Gastrocnemius medialis (tissue), 4 donors: Measurements from ENCODE around the gene SEPTIN14. TPM values are rescaled to one million over a fixed set of nuclear protein-coding genes. Genes with fewer than 3 reads are reported as not detected.
"Not testable (repeated sequence)": the region's sequence is repeated elsewhere in the genome, so short reads cannot be mapped to it uniquely, and the experiment has no call there.

Source experiments
- ATAC-seq, 2 donors: fragments of 150-250 bp; one replicate each; pipeline ENCODE4 v1.9.1; 2016
- DNase-seq, 2 donors: peaks; one replicate each; pipeline ENCODE4 v3.0.0-alpha.2; 2019
- H3K27ac ChIP-seq, 4 donors: fragments of 200-600 bp; sonication (generic); 1 replicate in 1 of 4; 2 replicates in 3 of 4; pipeline ENCODE4 v1.5.1; 2016 to 2018; ENCODE audit warnings: mild to moderate bottlenecking in 2 of 4, moderate library complexity in 1 of 4
- H3K27me3 ChIP-seq, 3 donors: fragments of 200-600 bp; sonication (generic) in 2 of 3; 1 replicate in 1 of 3; 2 replicates in 2 of 3; pipeline versions ENCODE4 v1.5.1 to v1.6.0; 2016 to 2019; ENCODE audit warnings: mild to moderate bottlenecking in 1 of 3, moderate library complexity in 1 of 3
- H3K36me3 ChIP-seq, 2 donors: fragments of 200-600 bp; sonication (generic) in 1 of 2; one replicate each; pipeline ENCODE4 v1.5.1; 2017 to 2018
- H3K4me1 ChIP-seq, 2 donors: fragments of 200-600 bp; sonication (generic) in 1 of 2; one replicate each; pipeline ENCODE4 v1.5.1; 2016 to 2017; ENCODE audit warnings: mild to moderate bottlenecking in 2 of 2
- H3K4me3 ChIP-seq, 4 donors: fragments of 200-600 bp; sonication (generic) in 3 of 4; 1 replicate in 1 of 4; 2 replicates in 3 of 4; pipeline ENCODE4 v1.5.1; 2016 to 2019; ENCODE audit warnings: mild to moderate bottlenecking in 2 of 4
- H3K9me3 ChIP-seq, 3 donors: fragments of 200-600 bp; sonication (generic) in 2 of 3; 1 replicate in 1 of 3; 2 replicates in 2 of 3; pipeline ENCODE4 v1.5.1; 2016 to 2019
- POLR2A ChIP-seq, 2 donors: fragments of 450-650 bp; IDR thresholded peaks; one replicate each; pipeline ENCODE4 v1.6.1; 2017; ENCODE audit warnings: antibody characterized with exemption in 2 of 2, mild to moderate bottlenecking in 2 of 2, moderate library complexity in 2 of 2
- in situ Hi-C, 4 donors: fragments of 200-750 bp; cut with MboI; loops; one replicate each; pipeline versions ENCODE4 v1.15.0 to v1.8.0; 2017; ENCODE audit warnings: low sequenced_read_pairs in 4 of 4
- intact Hi-C: fragments of 100-400 bp; cut with DNase I; formaldehyde crosslinking; loops from one replicate; pipeline ENCODE4 v1.15.1; 2023; ENCODE audit warnings: low total_unique reads
- total RNA-seq, 4 donors: library from RNA; depleted of rRNA; stranded (reverse); fragments of >200 nt; gene quantifications; one replicate each; pipeline versions ENCODE4 v1.1.0 to v1.2.3, GENCODE V29; 2016
- TF ChIP-seq, protein P1 (sequence below), 5 experiments: fragments of 450-650 bp in 3 of 5; fragments of 200-600 bp in 2 of 5; sonication (generic) in 2 of 5; IDR thresholded peaks in 4 of 5; conservative IDR thresholded peaks in 1 of 5; 1 replicate in 4 of 5; 2 replicates in 1 of 5; pipeline ENCODE4 v1.5.1; 2016 to 2019; ENCODE audit warnings: antibody characterized with exemption in 5 of 5, mild to moderate bottlenecking in 3 of 5, moderate library complexity in 3 of 5

The SEPTIN14 gene
- total RNA-seq: not detected

DNA sequence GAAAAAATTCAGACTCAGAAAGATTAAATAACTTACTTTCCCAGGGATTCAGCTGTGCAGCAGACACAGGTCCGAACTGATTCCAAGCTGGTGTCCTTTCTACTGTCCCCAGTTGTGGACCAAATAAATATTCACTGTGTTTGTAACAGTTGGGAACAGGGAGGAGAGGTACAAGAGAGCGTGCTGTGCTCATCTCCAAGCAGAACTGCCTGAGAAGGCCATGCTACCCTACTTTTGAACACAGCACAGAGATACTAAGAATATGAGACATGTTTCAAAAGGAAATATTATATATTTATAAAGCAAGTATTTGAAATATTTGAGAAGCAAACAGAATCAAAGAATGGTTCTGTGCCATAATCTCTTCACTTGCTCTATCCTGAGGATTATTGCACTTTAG lies at the start of gene SEPTIN14:
Gene SEPTIN14 (minus strand): TSS at position 101 of the 400 bp plus-strand sequence. CDS start 756 bp downstream, outside the sequence.
- H3K27me3 ChIP-seq, H3K27ac ChIP-seq, H3K4me3 ChIP-seq, H3K36me3 ChIP-seq, H3K4me1 ChIP-seq, intact Hi-C loops, DNase-seq, ATAC-seq, in situ Hi-C loops, H3K9me3 ChIP-seq: not testable (repeated sequence)

DNA sequence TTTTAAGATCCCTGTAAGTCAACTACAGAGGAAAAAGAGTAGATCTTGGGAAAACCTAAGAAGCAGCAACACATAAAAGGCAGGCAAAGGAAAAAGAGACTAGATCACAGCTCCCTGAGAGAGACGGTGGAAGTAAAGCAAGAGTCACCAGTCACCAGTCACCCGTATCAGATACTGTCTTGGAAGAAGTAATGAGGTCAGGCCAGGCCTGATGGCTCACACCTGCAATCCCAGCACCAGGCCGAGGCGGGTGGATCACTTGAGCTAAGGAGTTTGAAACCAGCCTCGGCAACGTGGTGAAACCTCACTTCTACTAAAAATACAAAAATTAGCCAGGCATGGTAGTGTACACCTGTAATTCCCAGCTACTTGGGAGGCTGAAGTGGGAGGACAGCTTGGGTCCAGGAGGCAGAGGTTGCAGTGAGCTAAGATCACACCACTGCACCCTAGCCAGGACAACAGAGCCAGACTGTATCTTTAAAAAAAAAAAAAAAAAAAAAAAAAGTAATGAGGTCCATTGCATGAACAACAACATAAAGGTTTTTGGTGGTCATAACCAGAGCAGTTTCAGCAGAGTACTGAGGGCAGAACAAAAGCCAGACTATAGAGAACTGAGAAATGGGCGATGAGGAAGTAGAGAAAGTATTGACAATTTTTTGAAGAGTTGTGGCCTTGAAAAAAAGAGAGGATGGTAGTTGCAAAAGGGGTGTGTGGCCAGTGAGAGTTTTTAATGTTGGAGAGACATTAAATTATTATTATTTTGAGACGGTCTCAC lies 41.6 kb upstream of the SEPTIN14 start:
- Histone ChIP-seq H3K27ac (no peak overlapping the region), H3K36me3 (no peaks in the 10 kb centered on the region), H3K4me1 (no peaks in the 10 kb centered on the region), H3K4me3 (no peak overlapping the region), H3K27me3 (no peaks in the 10 kb centered on the region), H3K9me3 (no peaks in the 10 kb centered on the region)
- DNase-seq: no peak
- no peak for TF ChIP-seq POLR2A (IDR thresholded peaks at IDR 0.05)
- TF ChIP-seq, protein P1, sequence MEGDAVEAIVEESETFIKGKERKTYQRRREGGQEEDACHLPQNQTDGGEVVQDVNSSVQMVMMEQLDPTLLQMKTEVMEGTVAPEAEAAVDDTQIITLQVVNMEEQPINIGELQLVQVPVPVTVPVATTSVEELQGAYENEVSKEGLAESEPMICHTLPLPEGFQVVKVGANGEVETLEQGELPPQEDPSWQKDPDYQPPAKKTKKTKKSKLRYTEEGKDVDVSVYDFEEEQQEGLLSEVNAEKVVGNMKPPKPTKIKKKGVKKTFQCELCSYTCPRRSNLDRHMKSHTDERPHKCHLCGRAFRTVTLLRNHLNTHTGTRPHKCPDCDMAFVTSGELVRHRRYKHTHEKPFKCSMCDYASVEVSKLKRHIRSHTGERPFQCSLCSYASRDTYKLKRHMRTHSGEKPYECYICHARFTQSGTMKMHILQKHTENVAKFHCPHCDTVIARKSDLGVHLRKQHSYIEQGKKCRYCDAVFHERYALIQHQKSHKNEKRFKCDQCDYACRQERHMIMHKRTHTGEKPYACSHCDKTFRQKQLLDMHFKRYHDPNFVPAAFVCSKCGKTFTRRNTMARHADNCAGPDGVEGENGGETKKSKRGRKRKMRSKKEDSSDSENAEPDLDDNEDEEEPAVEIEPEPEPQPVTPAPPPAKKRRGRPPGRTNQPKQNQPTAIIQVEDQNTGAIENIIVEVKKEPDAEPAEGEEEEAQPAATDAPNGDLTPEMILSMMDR (IDR thresholded peaks at IDR 0.05 in 4 of 5, conservative IDR thresholded peaks at IDR 0.05 in 1 of 5): no peak
- ATAC-seq: no peak
- in situ Hi-C loops: no loop called here
- intact Hi-C loops: no loop called here

DNA sequence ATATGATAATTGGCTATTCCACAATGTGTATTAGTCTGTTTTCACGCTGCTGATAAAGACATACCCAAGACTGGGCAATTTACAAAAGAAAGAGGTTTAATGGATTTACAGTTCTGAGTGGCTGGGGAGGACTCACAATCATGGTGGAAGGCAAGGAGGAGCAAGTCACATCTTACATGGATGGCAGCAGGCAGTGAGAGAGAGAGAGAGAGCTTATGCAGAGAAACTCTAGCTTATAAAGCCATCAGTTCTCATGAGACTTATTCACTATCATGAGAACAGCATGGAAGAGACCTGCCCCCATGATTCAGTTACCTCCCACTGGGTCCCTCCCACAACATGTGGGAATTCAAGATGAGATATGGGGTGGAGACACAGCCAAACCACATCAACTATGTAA lies 38.5 kb upstream of the SEPTIN14 start:
- H3K27ac ChIP-seq, ATAC-seq, H3K9me3 ChIP-seq, H3K4me1 ChIP-seq, H3K36me3 ChIP-seq, H3K27me3 ChIP-seq, DNase-seq, intact Hi-C loops, in situ Hi-C loops, H3K4me3 ChIP-seq: not testable (repeated sequence)

DNA sequence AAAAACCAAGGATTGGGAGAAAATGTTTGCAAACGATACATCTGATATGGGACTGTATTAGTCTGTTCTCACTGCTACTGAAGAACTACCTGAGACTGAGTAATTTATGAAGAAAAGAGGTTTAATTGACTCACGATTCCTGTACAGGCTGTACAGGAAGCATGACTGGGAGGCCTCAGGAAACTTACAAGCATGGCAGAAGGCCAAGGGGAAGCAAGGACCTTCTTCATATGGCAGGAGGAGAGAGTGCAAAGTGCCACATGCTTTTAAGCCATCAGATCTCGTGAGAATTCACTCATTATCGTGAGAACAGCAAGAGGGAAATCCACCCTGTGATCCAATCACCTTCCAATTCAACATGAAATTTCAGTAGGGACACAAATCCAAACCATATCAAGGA lies 35.7 kb upstream of the SEPTIN14 start:
- no peaks in the 10 kb centered on the region for H3K9me3 ChIP-seq
- intact Hi-C loops: no loop called here
- no peak overlapping the region for H3K4me3 ChIP-seq
- DNase-seq (no peak), ATAC-seq (no peak)
- H3K27ac ChIP-seq: no peak overlapping the region
- in situ Hi-C loops: no loop called here
- TF ChIP-seq, protein P1 (IDR thresholded peaks at IDR 0.05 in 4 of 5, conservative IDR thresholded peaks at IDR 0.05 in 1 of 5): no peak
- no peak for TF ChIP-seq POLR2A (IDR thresholded peaks at IDR 0.05)
- no peaks in the 10 kb centered on the region for H3K27me3 ChIP-seq
- no peaks in the 10 kb centered on the region for H3K36me3 ChIP-seq
- H3K4me1 ChIP-seq: no peaks in the 10 kb centered on the region

DNA sequence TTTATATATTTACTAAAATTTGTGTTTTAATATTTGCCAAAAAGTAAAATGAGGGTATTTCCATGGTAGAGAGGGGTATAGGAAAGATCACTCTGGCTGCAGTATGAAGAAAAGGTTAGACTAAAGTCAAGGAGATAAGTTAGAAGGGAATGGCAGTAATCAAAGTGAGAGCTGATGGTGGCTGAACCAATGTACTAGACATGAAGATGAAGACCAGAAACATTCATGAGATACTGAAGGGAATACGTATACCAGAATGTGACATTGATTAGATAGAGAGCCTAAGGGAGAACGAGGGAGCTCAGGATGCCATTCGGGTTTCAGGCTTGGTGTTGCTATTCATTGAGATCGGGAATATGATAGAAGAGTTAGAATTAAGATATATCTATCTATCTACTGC lies 32.5 kb upstream of the SEPTIN14 start:
- Histone ChIP-seq H3K9me3 (no peaks in the 10 kb centered on the region), H3K4me1 (no peaks in the 10 kb centered on the region), H3K27me3 (no peaks in the 10 kb centered on the region), H3K4me3 (no peak overlapping the region), H3K27ac (no peak overlapping the region), H3K36me3 (no peaks in the 10 kb centered on the region)
- DNase-seq: no peak
- TF ChIP-seq, protein P1 (IDR thresholded peaks at IDR 0.05 in 4 of 5, conservative IDR thresholded peaks at IDR 0.05 in 1 of 5): no peak
- no peak for TF ChIP-seq POLR2A (IDR thresholded peaks at IDR 0.05)
- in situ Hi-C loops: no loop called here
- intact Hi-C loops: no loop called here
- ATAC-seq: no peak

DNA sequence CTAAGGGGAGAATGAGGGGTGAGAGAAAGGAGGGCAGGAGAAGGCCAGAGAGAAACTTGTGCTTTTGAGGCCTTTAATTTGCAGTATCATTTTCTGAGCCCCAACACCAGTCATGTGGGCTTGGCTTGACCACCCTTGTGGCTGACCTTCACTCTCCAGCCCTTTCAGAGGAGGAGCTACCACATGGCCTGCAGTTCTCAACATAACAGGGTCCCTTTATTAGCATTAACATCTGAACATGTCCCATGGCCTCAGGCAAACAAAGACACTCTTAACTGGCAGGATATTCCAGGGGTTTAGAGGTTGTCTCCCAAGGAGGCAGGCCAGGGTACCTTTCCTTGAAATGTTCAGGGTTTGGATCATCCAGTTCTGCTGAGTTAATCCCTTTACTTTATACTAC lies 31.4 kb upstream of the SEPTIN14 start:
- in situ Hi-C loops: no loop called here
- ATAC-seq: no peak

DNA sequence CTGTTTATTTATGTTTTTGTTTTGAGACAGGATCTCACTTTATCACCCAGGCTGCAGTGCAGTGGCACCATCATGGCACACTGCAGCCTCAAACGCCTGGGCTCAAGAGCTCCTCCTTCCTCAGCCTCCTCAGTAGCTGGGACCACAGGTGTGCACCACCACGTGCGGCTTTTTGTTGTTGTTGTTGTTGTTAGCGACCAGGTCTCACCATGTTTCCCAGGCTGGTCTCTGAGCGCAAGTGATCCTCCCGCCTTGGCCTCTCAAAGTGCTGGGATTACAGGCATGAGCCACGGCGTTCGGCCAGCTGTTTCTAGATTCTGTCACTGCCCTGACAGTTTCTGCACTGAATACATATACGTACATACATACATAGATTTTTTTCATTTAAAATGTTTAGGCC lies 25.8 kb upstream of the SEPTIN14 start:
- H3K4me3 ChIP-seq: peak overlapping the region; percentile 54 to 83 (median 60)
- intact Hi-C loops: loop anchor here (1.0 to 10.0 kb wide), 4 partner anchors 64 to 314 kb away; partner anchors contain the start of genes CCT6A, CHCHD2, PSPH and VOPP1
- H3K36me3 ChIP-seq, H3K4me1 ChIP-seq, DNase-seq, H3K27me3 ChIP-seq, ATAC-seq, H3K9me3 ChIP-seq: not testable (repeated sequence)
- in situ Hi-C loops: loop anchor here in 2 of 4 donors (5.0 kb wide), 2 partner anchors 59 to 64 kb away; partner anchors contain the start of gene MRPS17 (in 1 of the 2)
- peak overlapping the region; percentile 75 to 81 (median 79) for H3K27ac ChIP-seq

More for the DNA sequence above, 31.4 kb upstream of the SEPTIN14 start:
- H3K4me3 ChIP-seq: no peak overlapping the region
- H3K36me3 ChIP-seq: no peaks in the 10 kb centered on the region
- no peaks in the 10 kb centered on the region for H3K9me3 ChIP-seq
- H3K27ac ChIP-seq: no peak overlapping the region
- DNase-seq: no peak
- TF ChIP-seq POLR2A (IDR thresholded peaks at IDR 0.05): no peak
- TF ChIP-seq, protein P1 (IDR thresholded peaks at IDR 0.05 in 4 of 5, conservative IDR thresholded peaks at IDR 0.05 in 1 of 5): no peak
- H3K27me3 ChIP-seq: no peaks in the 10 kb centered on the region
- intact Hi-C loops: no loop called here
- no peaks in the 10 kb centered on the region for H3K4me1 ChIP-seq
